ENCODE data around the gene OR2V1.
"Not testable (repeated sequence)": the region's sequence is repeated elsewhere in the genome, so short reads cannot be mapped to it uniquely, and the experiment has no call there.

Gene OR2V1

GRCh38 chr5:181130832-181131496, at the start of gene OR2V1:
Gene OR2V1 (minus strand): TSS chr5:181131169. CDS start chr5:181125304, 5,865 bp downstream.
- no peak for DNase-seq (ENCODE audit: low read depth)

DNA sequence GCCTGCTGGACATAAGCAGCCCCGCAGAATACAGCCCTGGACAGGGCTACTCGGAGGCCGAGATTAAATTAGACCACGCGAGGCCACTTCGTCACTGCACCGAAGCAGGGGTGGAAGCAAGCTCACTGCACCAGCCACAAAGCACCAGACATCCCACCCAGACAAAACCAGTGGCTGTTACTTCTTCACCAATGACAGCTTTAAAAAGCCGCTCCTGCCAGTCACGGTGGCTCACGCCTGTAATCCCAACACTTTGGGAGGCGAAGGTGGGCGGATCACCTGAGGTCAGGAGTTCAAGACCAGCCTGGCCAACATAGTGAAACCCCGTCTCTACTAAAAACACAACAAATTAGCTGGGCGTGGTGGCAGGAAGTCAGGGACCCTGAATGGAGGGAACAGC, 46.6 kb upstream of the OR2V1 start:
- DNase-seq (ENCODE audit: low read depth) = not testable (repeated sequence)

DNA sequence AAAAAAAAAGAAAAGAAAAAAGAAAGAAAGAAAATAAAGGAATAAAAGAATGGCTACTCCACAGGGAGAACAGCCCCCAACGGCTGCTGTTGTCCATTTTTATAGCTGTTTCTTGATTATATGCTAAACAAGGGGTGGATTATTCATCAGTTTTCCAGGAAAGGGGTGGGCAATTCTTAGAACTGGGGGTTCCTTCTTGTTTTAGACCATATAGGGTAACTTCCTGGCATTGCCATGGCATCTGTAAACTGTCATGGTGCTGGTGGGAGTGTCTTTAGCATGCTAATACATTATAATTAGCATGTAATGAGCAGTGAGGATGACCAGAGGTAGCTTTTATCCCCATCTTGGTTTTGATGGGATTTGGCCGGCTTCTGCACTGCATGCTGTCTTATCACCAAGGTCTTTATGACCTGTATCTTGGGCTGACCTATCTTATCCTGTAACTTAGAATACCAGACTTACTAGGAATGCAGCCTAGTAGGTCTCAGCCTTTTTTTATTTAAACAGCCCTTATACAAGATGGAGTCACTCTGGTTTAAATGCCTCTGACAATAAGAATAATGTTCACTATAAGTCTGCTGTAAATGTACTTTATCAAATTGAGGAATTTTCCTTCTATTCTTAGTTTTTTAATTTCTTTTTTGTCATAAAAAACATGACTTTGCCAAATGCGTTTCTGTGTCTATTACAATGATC, 45.4 kb upstream of the OR2V1 start:
- no peak for DNase-seq (ENCODE audit: low read depth)

- no peak for DNase-seq (ENCODE audit: low read depth)
These were observed 42.7 kb upstream of the OR2V1 start for GRCh38 chr5:181173420-181174342.

- DNase-seq (ENCODE audit: low read depth) = no peak
These were observed 42.1 kb upstream of the OR2V1 start for GRCh38 chr5:181173027-181173419.

DNA sequence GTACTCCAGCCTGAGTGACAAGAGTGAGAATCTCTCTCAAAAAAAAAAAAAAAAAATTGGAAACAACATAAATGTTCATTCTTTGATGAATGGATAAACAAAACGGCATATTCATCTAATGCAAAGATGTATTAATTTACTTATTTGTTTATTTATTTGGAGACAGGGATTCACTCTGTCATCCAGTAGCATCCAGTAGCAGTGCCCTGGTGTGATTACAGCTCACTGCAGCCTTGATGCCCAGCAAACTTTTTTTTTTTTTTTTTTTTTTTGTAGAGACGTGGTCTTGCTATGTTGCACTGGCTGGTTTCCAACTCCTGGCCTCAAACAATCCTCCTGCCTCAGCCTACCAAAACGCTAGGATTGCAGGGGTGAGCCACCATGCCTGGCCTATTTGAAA, 40.8 kb upstream of the OR2V1 start:
- DNase-seq (ENCODE audit: low read depth) = no peak

- DNase-seq (ENCODE audit: low read depth) = no peak
These were observed 40.0 kb upstream of the OR2V1 start for GRCh38 chr5:181170996-181171395.

DNA sequence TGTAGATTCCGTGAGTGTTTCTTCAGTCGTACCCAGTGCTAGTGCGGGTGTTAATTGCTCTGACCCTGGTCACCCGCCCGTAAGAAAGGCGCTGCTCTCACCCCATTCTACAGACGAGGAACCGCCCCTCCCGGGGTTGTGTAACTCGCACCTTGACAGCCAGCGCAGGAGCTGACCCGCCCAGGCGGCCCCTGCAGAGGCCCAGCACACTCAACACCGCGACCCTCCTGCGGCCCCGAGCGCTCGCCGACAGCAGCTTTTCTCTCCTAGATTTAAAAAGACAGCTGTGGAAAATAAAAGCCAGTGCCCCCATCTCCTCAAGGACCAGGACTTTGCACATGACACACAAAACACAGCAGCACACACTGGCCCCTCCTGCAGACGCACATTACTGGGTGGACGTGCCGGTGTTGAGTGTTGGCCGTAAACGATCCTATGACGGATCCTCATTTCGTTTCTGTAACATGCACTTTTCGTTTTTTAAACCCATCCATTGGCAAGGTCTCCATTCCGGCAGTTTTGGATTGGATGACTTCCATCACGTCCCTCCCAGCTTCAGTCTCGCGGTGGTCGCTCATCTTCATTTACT, 39.4 kb upstream of the OR2V1 start:
- no peak for DNase-seq (ENCODE audit: low read depth)

- not testable (repeated sequence) for DNase-seq (ENCODE audit: low read depth)
These were observed 38.7 kb upstream of the OR2V1 start for GRCh38 chr5:181169459-181170236.

DNA sequence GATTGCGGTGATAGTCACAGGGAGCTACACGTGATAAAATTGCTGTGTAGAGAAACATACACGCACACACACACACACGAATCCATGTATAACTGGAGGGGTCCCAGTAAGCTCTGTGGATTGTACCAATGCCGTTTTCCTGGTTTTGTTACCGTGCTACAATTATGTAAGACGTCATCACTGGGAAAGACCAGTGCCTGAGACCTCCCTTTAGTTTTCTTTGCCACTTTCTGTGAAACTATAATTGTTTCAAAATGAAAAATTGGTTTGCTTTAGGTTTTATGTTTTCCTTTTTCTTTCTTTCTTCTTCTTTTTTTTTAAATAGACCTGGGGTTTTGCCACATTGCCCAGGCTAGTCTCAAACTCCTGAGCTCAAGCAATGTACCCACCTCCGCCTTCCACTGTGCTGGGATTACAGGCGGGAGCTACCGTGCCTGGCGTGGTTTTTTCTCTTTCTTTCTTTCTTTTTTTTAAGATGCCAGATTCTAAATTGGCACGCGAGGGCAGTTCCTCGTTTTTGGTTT, 37.7 kb upstream of the OR2V1 start:
- no peak for DNase-seq (ENCODE audit: low read depth)

DNA sequence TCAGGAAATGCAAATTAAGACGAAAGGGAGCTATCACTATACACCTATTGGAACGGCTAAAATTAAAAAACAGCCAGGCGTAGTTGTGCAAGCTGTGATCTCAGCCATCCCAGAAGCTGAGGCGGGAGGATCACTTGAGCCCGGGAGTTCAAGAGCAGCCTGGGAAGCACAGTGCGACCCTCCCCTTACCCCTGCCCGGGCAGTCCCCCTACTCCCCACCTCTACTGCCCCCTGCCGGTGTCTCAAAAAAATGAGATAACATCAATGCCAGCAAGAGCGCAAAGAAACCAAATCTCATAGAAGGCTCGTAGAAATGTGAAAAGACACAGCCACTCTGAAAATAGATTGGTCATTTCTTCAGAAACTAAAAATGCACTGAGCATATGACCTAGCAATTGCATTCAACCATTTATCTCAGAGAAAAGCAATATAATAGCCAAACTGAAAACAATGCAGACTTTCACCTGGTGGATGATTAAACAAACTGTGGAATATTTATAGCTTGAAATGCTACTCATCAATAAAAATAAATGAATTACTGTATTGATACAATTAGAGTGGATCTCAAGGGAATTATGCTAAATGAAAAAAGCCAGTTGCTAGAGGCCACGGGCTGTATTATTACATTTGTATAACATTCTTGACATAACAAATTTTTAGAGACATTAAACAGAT, 37.0 kb upstream of the OR2V1 start:
- no peak for DNase-seq (ENCODE audit: low read depth)

DNA sequence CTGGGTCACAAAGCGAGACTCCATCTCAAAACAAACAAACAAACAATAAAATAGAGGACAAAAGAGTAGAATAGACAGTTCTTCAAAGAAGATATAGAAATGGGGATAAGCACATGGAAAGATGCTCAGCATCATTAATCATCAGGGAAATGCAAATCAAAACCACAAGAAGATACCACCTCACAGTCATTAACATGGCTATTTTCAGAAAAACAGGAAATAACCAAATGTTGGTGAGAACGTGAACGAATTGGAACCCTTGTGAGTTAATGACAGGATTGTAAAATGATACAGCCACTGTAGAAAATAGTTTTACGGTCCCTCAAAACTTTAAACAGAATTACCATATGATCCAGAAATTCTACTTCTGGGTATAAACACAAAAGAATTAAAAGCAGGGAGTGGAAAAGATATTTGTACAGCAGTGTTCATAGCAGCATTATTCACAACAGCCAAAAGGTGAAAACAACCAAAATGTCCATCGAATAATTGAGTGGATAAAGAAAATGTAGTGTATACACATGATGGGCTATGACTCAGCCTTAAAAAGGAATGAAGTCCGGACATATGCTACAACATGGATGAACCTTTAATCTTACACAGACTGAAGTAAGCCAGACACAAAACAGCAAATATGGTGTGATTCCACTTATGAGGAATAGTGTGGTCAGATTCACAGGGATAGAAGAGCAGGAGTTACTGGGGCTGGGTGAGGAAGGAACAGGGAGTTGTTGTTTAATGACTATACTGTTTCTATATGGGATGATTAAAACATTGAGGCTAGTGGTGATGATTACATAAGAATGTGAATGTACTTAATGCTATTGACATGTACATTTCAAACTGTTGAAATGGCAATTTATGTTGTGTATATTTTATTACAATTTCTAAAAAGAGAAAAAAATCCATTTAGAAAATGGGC, 36.1 kb upstream of the OR2V1 start:
- DNase-seq (ENCODE audit: low read depth) = no peak

DNA sequence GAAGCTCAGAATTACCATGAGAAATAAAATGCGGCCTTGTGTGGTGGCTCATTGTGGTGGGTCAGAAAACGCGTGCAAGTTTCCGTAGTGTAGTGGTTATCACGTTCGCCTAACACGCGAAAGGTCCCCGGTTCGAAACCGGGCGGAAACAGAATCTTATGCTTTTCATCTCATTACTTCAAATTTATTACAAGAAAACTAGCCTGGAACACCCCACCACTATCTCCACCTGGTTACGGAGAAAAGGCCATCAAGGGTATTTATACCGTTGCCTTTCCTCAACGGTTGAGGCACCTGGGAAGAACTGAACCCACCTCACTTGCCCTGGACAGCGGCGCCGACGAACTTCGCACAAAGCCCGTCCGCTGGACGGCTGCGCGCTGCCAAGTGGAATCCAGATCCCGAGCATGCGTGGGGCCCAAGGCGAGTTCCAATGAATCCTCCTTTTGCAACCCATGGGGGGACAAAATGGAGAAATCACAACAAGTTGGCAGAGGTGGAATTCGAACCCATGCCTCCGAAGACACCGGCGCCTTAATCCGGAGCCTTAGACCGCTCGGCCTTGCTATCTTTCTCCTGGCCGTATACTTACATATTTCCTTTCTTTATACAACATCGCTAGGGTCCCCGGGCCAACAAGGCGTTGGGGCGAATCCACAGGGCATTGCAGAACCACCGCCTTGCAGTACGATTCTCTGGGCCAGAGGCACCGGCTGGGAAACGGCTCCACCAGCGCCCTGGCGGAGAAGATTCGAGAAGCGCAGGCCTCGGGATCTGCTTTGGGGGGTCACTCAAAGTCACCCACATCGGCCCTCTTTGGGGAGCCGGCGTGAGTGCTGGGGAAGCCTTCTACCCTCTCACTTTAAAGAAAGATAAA, 33.3 kb upstream of the OR2V1 start:
- no peak for DNase-seq (ENCODE audit: low read depth)

DNA sequence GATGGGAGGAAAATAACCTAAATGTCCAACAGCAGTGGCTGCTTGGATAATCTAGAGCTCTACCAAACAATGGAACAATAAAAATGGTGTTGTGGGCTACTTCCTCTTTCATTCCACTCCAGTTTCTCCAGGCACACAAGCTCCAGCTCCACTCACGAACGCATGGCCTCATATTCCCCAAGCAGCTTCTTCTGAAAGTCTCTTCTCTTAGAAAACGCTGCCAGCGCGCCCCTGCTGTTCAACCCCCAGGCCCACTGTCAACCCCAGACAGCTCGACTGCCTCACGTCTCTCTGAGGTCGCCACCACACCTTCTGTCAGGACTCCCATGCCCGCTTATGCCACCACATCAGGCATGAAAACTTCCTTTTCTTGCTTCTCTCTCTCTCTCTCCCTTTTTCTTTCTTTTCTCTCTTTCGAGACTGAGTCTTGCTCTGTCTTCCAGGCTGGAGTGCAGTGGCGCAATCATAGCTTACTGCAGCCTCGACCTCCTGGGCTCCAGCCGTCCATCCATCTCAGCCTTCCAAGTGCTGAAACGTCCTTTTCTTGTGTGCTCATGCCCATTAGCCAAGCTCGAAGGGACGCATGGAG, 32.6 kb upstream of the OR2V1 start:
- DNase-seq (ENCODE audit: low read depth) = no peak

DNA sequence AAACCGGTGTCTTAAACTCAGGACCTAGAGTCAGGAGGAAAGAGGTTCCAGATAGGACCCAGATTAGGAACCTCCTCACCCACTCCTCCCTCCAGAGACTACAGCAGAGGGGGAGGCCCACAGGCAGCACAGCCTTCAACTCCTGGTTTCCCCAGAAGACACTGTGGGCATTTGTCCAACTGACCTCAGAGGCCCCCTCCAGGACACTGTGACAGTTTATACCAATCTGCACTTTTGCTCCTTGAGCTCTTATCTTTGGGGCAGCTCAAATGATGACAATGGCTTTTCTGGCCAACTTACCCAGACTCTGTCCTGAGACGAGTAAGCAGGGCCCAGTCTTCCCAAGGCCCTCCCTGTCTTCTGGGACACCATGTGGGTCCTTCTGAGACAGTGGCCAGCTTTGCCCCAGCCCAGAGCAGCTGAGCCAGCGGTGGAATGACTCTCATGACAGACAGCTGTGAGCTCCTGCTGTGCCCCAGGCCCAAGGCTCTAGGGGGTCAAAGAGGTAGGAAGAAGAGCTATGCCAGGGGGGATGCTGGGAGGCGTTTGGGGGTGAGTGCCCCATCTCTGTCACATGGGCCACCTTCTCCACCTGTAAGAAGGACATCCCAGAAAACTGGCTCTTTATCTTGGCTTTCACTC, 30.7 kb upstream of the OR2V1 start:
- no peak for DNase-seq (ENCODE audit: low read depth)

- not testable (repeated sequence) for DNase-seq (ENCODE audit: low read depth)
These were observed 30.0 kb upstream of the OR2V1 start for GRCh38 chr5:181160755-181161533.

All from HS-27A (cell line).